ENCODE measurements around the gene KHDRBS1.

The KHDRBS1 gene

GRCh38 chr1:32047701-32048100, 34.0 kb downstream of the KHDRBS1 start:
- Histone ChIP-seq H3K27ac (ENCODE audit: extremely low read depth, low read depth, low read length) (no peak overlapping the region), H3K4me1 (ENCODE audit: control insufficient read depth, insufficient read depth, low read length) (no peaks in the 10 kb centered on the region), H3K9me3 (ENCODE audit: control insufficient read depth, insufficient read depth, low read depth, low read length) (no peaks in the 10 kb centered on the region), H3K36me3 (ENCODE audit: control insufficient read depth in 2 of 2, insufficient read depth in 1 of 2, low read length in 2 of 2) (peaks cover 30 to 56% of the 10 kb centered on the region in 2 experiments), H3K4me3 (ENCODE audit: low read depth, low read length) (no peak overlapping the region)
- ChIA-PET CTCF (interaction anchor here (1.4 to 1.7 kb wide), 2 partner anchors 8 to 15 kb away, joined by 4 to 5 read pairs; no protein-coding TSS in a partner anchor), POLR2A (interaction anchor here (0.6 kb wide), 1 partner anchor 25 kb away, joined by 3 read pairs; the partner anchor contains the start of gene TMEM39B)
- TF ChIP-seq, protein P1, sequence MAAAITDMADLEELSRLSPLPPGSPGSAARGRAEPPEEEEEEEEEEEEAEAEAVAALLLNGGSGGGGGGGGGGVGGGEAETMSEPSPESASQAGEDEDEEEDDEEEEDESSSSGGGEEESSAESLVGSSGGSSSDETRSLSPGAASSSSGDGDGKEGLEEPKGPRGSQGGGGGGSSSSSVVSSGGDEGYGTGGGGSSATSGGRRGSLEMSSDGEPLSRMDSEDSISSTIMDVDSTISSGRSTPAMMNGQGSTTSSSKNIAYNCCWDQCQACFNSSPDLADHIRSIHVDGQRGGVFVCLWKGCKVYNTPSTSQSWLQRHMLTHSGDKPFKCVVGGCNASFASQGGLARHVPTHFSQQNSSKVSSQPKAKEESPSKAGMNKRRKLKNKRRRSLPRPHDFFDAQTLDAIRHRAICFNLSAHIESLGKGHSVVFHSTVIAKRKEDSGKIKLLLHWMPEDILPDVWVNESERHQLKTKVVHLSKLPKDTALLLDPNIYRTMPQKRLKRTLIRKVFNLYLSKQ (tag by site-specific recombination; IDR thresholded peaks at IDR 0.05; ENCODE audit: borderline replicate concordance): no peak
- TF ChIP-seq, protein P2, sequence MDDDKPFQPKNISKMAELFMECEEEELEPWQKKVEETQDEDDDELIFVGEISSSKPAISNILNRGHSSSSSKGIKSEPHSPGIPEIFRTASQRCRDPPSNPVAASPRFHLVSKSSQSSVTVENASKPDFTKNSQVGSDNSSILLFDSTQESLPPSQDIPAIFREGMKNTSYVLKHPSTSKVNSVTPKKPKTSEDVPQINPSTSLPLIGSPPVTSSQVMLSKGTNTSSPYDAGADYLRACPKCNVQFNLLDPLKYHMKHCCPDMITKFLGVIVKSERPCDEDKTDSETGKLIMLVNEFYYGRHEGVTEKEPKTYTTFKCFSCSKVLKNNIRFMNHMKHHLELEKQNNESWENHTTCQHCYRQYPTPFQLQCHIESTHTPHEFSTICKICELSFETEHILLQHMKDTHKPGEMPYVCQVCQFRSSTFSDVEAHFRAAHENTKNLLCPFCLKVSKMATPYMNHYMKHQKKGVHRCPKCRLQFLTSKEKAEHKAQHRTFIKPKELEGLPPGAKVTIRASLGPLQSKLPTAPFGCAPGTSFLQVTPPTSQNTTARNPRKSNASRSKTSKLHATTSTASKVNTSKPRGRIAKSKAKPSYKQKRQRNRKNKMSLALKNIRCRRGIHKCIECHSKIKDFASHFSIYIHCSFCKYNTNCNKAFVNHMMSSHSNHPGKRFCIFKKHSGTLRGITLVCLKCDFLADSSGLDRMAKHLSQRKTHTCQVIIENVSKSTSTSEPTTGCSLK (tag by site-specific recombination; IDR thresholded peaks at IDR 0.05): no peak

DNA sequence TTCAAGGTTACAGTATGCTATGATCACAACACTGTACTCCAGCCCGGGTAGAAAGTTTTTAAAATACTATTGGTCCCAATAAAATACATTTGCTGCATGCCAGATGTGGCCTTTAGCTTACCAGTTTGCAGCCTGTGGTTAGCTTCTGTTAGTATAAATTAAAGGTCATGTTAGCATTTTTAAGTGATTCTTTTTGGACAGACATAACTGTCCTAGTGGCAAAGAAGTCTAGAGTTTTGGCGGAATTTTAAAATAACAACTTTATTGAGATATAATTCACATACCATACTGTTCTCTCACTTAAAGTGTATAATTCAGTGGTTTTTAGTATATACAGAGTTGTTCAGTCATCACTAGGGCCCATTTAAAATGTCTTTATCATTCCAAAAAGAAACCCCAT, 34.8 kb downstream of the KHDRBS1 start:
- Histone ChIP-seq H3K36me3 (ENCODE audit: control insufficient read depth in 2 of 2, insufficient read depth in 1 of 2, low read length in 2 of 2) (peaks cover 37 to 61% of the 10 kb centered on the region in 2 experiments), H3K27ac (ENCODE audit: extremely low read depth, low read depth, low read length) (no peak overlapping the region), H3K4me3 (ENCODE audit: low read depth, low read length) (no peak overlapping the region), H3K4me1 (ENCODE audit: control insufficient read depth, insufficient read depth, low read length) (no peaks in the 10 kb centered on the region), H3K9me3 (ENCODE audit: control insufficient read depth, insufficient read depth, low read depth, low read length) (no peaks in the 10 kb centered on the region)
- ChIA-PET POLR2A (interaction anchor here (0.6 kb wide), 1 partner anchor 24 kb away, joined by 3 read pairs; the partner anchor contains the start of gene TMEM39B), CTCF (interaction anchor here (0.7 to 1.4 kb wide), 2 partner anchors 8 to 9 kb away, joined by 3 to 4 read pairs; no protein-coding TSS in a partner anchor)
- TF ChIP-seq, protein P3, sequence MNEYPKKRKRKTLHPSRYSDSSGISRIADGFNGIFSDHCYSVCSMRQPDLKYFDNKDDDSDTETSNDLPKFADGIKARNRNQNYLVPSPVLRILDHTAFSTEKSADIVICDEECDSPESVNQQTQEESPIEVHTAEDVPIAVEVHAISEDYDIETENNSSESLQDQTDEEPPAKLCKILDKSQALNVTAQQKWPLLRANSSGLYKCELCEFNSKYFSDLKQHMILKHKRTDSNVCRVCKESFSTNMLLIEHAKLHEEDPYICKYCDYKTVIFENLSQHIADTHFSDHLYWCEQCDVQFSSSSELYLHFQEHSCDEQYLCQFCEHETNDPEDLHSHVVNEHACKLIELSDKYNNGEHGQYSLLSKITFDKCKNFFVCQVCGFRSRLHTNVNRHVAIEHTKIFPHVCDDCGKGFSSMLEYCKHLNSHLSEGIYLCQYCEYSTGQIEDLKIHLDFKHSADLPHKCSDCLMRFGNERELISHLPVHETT (tag by site-specific recombination; IDR thresholded peaks at IDR 0.05): no peak
- no peak for TF ChIP-seq ELK4 (IDR thresholded peaks at IDR 0.05; ENCODE audit: borderline replicate concordance, low read depth, low read length)
- TF ChIP-seq ZBTB48 (tag by site-specific recombination; IDR thresholded peaks at IDR 0.05): no peak
- TF ChIP-seq KLF7 (tag by site-specific recombination; IDR thresholded peaks at IDR 0.05; ENCODE audit: borderline replicate concordance): no peak
- TF ChIP-seq KLF16 (tag by site-specific recombination; IDR thresholded peaks at IDR 0.05): no peak
- TF ChIP-seq ZNF132 (tag by site-specific recombination; IDR thresholded peaks at IDR 0.05; ENCODE audit: borderline replicate concordance): no peak
- TF ChIP-seq ZNF792 (tag by site-specific recombination; IDR thresholded peaks at IDR 0.05): no peak
- no peak for TF ChIP-seq ZNF624 (tag by site-specific recombination; IDR thresholded peaks at IDR 0.05)
- TF ChIP-seq ZNF18 (tag by site-specific recombination; IDR thresholded peaks at IDR 0.05): no peak
- no peak for TF ChIP-seq EGR2 (tag by site-specific recombination; IDR thresholded peaks at IDR 0.05; ENCODE audit: low read depth)
- no peak for TF ChIP-seq ZSCAN16 (tag by site-specific recombination; IDR thresholded peaks at IDR 0.05)
- TF ChIP-seq ZFP41 (tag by site-specific recombination; IDR thresholded peaks at IDR 0.05; ENCODE audit: borderline replicate concordance): no peak
- no peak for TF ChIP-seq ZNF626 (tag by site-specific recombination; IDR thresholded peaks at IDR 0.05)
- TF ChIP-seq ZNF785 (tag by site-specific recombination; IDR thresholded peaks at IDR 0.05): no peak
- TF ChIP-seq ZNF670 (tag by site-specific recombination; IDR thresholded peaks at IDR 0.05; ENCODE audit: low read depth): no peak
- TF ChIP-seq ZNF843 (tag by site-specific recombination; IDR thresholded peaks at IDR 0.05): no peak
- no peak for TF ChIP-seq SP2 (tag by site-specific recombination; IDR thresholded peaks at IDR 0.05)
